CD14-positive monocyte (primary cell): ENCODE data around the gene UBE2E2. TPM values are rescaled to one million over a fixed set of nuclear protein-coding genes. Genes with fewer than 3 reads are reported as not detected.

Source experiments
- DNase-seq, 3 donors: peaks; one replicate each; pipeline ENCODE4 v3.0.0-alpha.2; 2011 to 2022
- H2AFZ ChIP-seq: 2 replicates; pipeline ENCODE4 v1.6.0; 2012; ENCODE audit warnings: mild to moderate bottlenecking, low read depth, low read length, inconsistent platforms; ENCODE audit not compliant: insufficient read depth, poor library complexity, severe bottlenecking
- H3K27ac ChIP-seq, 2 donors: 1 replicate in 1 of 2; 2 replicates in 1 of 2; pipeline ENCODE4 v1.5.1; 2012 to 2013; ENCODE audit warnings: low read length in 2 of 2, control low read depth in 1 of 2, inconsistent platforms in 1 of 2, low read depth in 1 of 2, mild to moderate bottlenecking in 1 of 2
- H3K27me3 ChIP-seq, 2 donors: one replicate each; pipeline versions ENCODE4 v1.6.0 to v1.6.1; 2011 to 2013; ENCODE audit warnings: low read length in 2 of 2; ENCODE audit not compliant: control insufficient read depth in 2 of 2, insufficient read depth in 2 of 2
- H3K36me3 ChIP-seq, 2 donors: replicated peaks in 1 of 2; 1 replicate in 1 of 2; 2 replicates in 1 of 2; pipeline versions ENCODE4 v1.5.1 to v1.6.1; 2012 to 2013; ENCODE audit warnings: low read length in 2 of 2, control low read depth in 1 of 2, inconsistent platforms in 1 of 2, mild to moderate bottlenecking in 1 of 2; ENCODE audit not compliant: insufficient read depth in 2 of 2, control insufficient read depth in 1 of 2
- H3K4me1 ChIP-seq, 2 donors: 1 replicate in 1 of 2; 2 replicates in 1 of 2; pipeline versions ENCODE4 v1.5.1 to v1.6.1; 2012 to 2013; ENCODE audit warnings: low read length in 2 of 2, control low read depth in 1 of 2, inconsistent platforms in 1 of 2, mild to moderate bottlenecking in 1 of 2, moderate library complexity in 1 of 2; ENCODE audit not compliant: insufficient read depth in 2 of 2, control insufficient read depth in 1 of 2
- H3K4me2 ChIP-seq: replicated peaks from 2 replicates; pipeline ENCODE3; 2012; ENCODE audit warnings: low read length, moderate library complexity, mild to moderate bottlenecking; ENCODE audit not compliant: poor library complexity, severe bottlenecking; ENCODE audit errors: extremely low read depth
- H3K4me3 ChIP-seq, 3 experiments: fragments of 200-600 bp in 1 of 3; sonication (generic) in 1 of 3; replicated peaks in 1 of 3; 1 replicate in 2 of 3; 2 replicates in 1 of 3; pipeline ENCODE4 v1.5.1; 2011 to 2013; ENCODE audit warnings: low read length in 3 of 3, mild to moderate bottlenecking in 3 of 3, control low read depth in 2 of 3, low read depth in 2 of 3, inconsistent platforms in 1 of 3, moderate library complexity in 1 of 3
- H3K79me2 ChIP-seq: 2 replicates; pipeline ENCODE4 v1.6.0; 2012; ENCODE audit warnings: mild to moderate bottlenecking, control low read depth, inconsistent platforms, low read length, moderate library complexity; ENCODE audit not compliant: insufficient read depth
- H3K9ac ChIP-seq: 2 replicates; pipeline ENCODE4 v1.6.0; 2017; ENCODE audit warnings: low read length, mild to moderate bottlenecking; ENCODE audit not compliant: insufficient read depth, poor library complexity, severe bottlenecking
- H3K9me3 ChIP-seq, 2 donors: replicated peaks in 1 of 2; 1 replicate in 1 of 2; 2 replicates in 1 of 2; pipeline versions ENCODE4 v1.5.1 to v1.6.1; 2012 to 2013; ENCODE audit warnings: low read length in 2 of 2, control low read depth in 1 of 2; ENCODE audit not compliant: control insufficient read depth in 1 of 2, insufficient read depth in 1 of 2
- H4K20me1 ChIP-seq: 2 replicates; pipeline ENCODE4 v1.6.0; 2012; ENCODE audit warnings: mild to moderate bottlenecking, low read length, control low read depth, moderate library complexity; ENCODE audit not compliant: insufficient read depth
- H3K27ac Mint-ChIP-seq, 7 donors: one replicate each; pipeline ENCODE4 v1.8.0; 2020; ENCODE audit warnings: mild to moderate bottlenecking in 7 of 7, mixed read lengths in 7 of 7, moderate library complexity in 6 of 7, inconsistent platforms in 2 of 7
- H3K27me3 Mint-ChIP-seq, 3 donors: one replicate each; pipeline ENCODE4 v1.8.0; 2021 to 2022; ENCODE audit warnings: low read depth in 3 of 3, mild to moderate bottlenecking in 3 of 3, mixed read lengths in 3 of 3, moderate library complexity in 3 of 3, inconsistent platforms in 1 of 3
- H3K36me3 Mint-ChIP-seq, 2 donors: one replicate each; pipeline ENCODE4 v1.8.0; 2020; ENCODE audit warnings: mixed read lengths in 2 of 2, inconsistent platforms in 1 of 2, mild to moderate bottlenecking in 1 of 2
- H3K4me1 Mint-ChIP-seq: one replicate; pipeline ENCODE4 v1.8.0; 2020; ENCODE audit warnings: mild to moderate bottlenecking, mixed read lengths
- H3K4me3 Mint-ChIP-seq, 2 donors: one replicate each; pipeline ENCODE4 v1.8.0; 2020; ENCODE audit warnings: mild to moderate bottlenecking in 2 of 2, mixed read lengths in 2 of 2, moderate library complexity in 1 of 2
- H3K9me3 Mint-ChIP-seq, 7 donors: one replicate each; pipeline ENCODE4 v1.8.0; 2020 to 2022; ENCODE audit warnings: mixed read lengths in 7 of 7, mild to moderate bottlenecking in 6 of 7, moderate library complexity in 6 of 7, inconsistent platforms in 2 of 7
- CTCF ChIP-seq: fragments of 200-600 bp; IDR thresholded peaks from one replicate; pipeline ENCODE4 v1.8.0; 2022; ENCODE audit warnings: antibody characterized with exemption, mild to moderate bottlenecking
- WGBS: methylation state at CpG from one replicate; pipeline ENCODE4 v1.1.5; 2013; ENCODE audit warnings: missing lambda C conversion rate; ENCODE audit not compliant: insufficient coverage; 5-methylcytosine and 5-hydroxymethylcytosine counted together
- intact Hi-C, 2 donors: fragments of 100-400 bp; cut with micrococcal nuclease; formaldehyde crosslinking; loops; one replicate each; pipeline versions ENCODE4 v1.15.0 to v1.15.1; 2023
- polyA plus RNA-seq, 3 donors: library from polyadenylated mRNA; depleted of rRNA in 1 of 3; unstranded in 2 of 3; stranded (reverse) in 1 of 3; fragments of 300-500 nt in 2 of 3; fragments of >200 nt in 1 of 3; fragmentation: Illumina TruSeq in 2 of 3; gene quantifications; 1 replicate in 2 of 3; 2 replicates in 1 of 3; pipeline ENCODE4 v1.2.3, GENCODE V29; 2012 to 2021

The UBE2E2 gene
- polyA plus RNA-seq, 3 donors = 25.8 to 78.0 (median 66.3) TPM

- no peaks in the 10 kb centered on the region for H3K36me3 ChIP-seq
- H3K9me3 Mint-ChIP-seq = no peaks in the 10 kb centered on the region
- H3K79me2 ChIP-seq = no peaks in the 10 kb centered on the region
- no peak for TF ChIP-seq CTCF
- H3K27ac Mint-ChIP-seq = peak overlapping the region in 3 of 7 donors; percentile 25 to 57 (median 56)
- peak overlapping the region; percentile 73 to 90 for H3K4me3 Mint-ChIP-seq
- peak overlapping the region; percentile 61 for H3K4me2 ChIP-seq
- no peak overlapping the region for H3K27ac ChIP-seq
- H3K27me3 Mint-ChIP-seq = peaks cover 0 to 2% (median 2%) of the 10 kb centered on the region in 3 donors
- 54% methylated on average over 10 of the region's 13 CpGs for WGBS
- H3K9me3 ChIP-seq = no peaks in the 10 kb centered on the region
- H3K27me3 ChIP-seq = no peaks in the 10 kb centered on the region
- H4K20me1 ChIP-seq = no peaks in the 10 kb centered on the region
- peaks cover 15% of the 10 kb centered on the region for H3K4me1 Mint-ChIP-seq
- intact Hi-C loops = no loop called here
- peak overlapping the region; percentile 65 for H2AFZ ChIP-seq
- H3K4me1 ChIP-seq = peaks cover 0 to 9% of the 10 kb centered on the region in 2 donors
- H3K4me3 ChIP-seq = peak overlapping the region in 1 of 3 experiments; percentile 51
- peak; percentile 4 to 37 (median 6) for DNase-seq
- no peaks in the 10 kb centered on the region for H3K36me3 Mint-ChIP-seq
- H3K9ac ChIP-seq = peak overlapping the region; percentile 10
Measured at GRCh38 chr3:23611737-23612295, 408.7 kb downstream of the UBE2E2 start.

DNA sequence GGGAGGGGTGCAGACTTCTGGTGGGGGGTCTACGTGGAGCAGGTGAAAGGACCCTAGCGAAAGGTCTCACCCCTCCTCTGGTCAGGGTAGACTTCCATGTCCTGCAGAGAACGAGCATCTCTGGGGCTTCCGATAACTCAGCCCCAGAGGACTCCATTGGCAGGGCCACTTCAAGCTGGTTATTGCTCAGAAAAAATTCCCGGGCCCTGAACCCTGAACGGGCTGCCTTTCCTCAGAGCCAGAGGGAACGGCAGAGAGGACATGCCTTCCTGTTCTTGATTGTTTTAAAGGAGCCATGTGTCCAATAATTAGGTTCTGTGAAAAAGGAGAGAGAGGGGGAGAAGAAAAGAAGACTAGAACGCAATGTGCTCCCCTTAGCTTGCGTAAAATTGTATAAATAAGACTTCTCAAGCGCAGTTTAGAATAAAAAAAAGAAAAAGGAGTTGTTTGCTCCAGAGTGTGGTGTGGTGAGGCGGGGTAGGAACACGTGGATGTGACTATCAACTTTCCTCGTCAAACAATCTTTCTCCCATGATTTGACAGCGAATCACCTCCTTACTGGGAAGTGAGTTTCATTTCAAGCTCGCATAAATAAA, 409.3 kb downstream of the UBE2E2 start:
- H3K36me3 Mint-ChIP-seq = no peaks in the 10 kb centered on the region
- no peaks in the 10 kb centered on the region for H3K27me3 ChIP-seq
- peak overlapping the region; percentile 10 for H3K9ac ChIP-seq
- H3K36me3 ChIP-seq = no peaks in the 10 kb centered on the region
- no peak for TF ChIP-seq CTCF
- peaks cover 0 to 2% (median 0%) of the 10 kb centered on the region in 7 donors for H3K9me3 Mint-ChIP-seq
- peak overlapping the region in 3 of 7 donors; percentile 23 to 57 (median 56) for H3K27ac Mint-ChIP-seq
- H3K4me3 Mint-ChIP-seq = peak overlapping the region; percentile 73 to 90
- H4K20me1 ChIP-seq = no peaks in the 10 kb centered on the region
- peaks cover 0 to 2% (median 2%) of the 10 kb centered on the region in 3 donors for H3K27me3 Mint-ChIP-seq
- peaks cover 0 to 9% of the 10 kb centered on the region in 2 donors for H3K4me1 ChIP-seq
- H3K27ac ChIP-seq = no peak overlapping the region
- no peak for DNase-seq
- no peaks in the 10 kb centered on the region for H3K9me3 ChIP-seq
- 37% methylated on average over 7 of the region's 15 CpGs for WGBS
- no peaks in the 10 kb centered on the region for H3K79me2 ChIP-seq
- peak overlapping the region in 1 of 3 experiments; percentile 51 for H3K4me3 ChIP-seq
- intact Hi-C loops = no loop called here
- peak overlapping the region; percentile 61 for H3K4me2 ChIP-seq
- peak overlapping the region; percentile 65 for H2AFZ ChIP-seq
- H3K4me1 Mint-ChIP-seq = peaks cover 20% of the 10 kb centered on the region
